ENCODE measurements around the gene PPP6R3. TPM values are rescaled to one million over a fixed set of nuclear protein-coding genes. Genes with fewer than 3 reads are reported as not detected.
A peak's percentile ranks its signal among the peaks of the same experiment; 100 is the strongest.

The PPP6R3 gene
- total RNA-seq, 4 donors from 2014 or later = 76.6 to 130 (median 94.0) TPM

DNA sequence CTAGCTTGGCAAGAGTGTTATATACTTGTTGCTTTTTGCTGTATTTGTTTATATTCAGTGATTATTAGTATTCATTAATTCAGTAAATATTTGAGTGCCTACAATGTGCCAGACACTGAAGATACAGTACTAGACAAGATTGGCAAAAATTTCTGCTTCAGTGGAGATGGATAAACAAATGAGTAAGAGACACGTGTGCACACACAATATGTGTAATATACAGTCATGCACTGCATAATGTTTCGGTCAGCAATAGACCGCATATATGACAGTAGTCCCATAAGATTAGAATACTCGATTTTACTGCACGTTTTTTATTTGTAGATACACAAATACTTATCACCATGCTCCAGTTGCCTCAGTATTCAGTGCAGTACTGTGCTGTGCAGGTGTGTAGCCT lies 118.9 kb downstream of the PPP6R3 start:
- Histone ChIP-seq H3K27ac (no peak overlapping the region), H3K9me3 (no peaks in the 10 kb centered on the region), H3K4me1 (peaks cover 8 to 37% (median 17%) of the 10 kb centered on the region in 3 donors), H3K27me3 (no peaks in the 10 kb centered on the region), H3K36me3 (peaks cover 9 to 85% (median 12%) of the 10 kb centered on the region in 3 donors), H3K4me3 (no peak overlapping the region)
- TF ChIP-seq, protein P1, sequence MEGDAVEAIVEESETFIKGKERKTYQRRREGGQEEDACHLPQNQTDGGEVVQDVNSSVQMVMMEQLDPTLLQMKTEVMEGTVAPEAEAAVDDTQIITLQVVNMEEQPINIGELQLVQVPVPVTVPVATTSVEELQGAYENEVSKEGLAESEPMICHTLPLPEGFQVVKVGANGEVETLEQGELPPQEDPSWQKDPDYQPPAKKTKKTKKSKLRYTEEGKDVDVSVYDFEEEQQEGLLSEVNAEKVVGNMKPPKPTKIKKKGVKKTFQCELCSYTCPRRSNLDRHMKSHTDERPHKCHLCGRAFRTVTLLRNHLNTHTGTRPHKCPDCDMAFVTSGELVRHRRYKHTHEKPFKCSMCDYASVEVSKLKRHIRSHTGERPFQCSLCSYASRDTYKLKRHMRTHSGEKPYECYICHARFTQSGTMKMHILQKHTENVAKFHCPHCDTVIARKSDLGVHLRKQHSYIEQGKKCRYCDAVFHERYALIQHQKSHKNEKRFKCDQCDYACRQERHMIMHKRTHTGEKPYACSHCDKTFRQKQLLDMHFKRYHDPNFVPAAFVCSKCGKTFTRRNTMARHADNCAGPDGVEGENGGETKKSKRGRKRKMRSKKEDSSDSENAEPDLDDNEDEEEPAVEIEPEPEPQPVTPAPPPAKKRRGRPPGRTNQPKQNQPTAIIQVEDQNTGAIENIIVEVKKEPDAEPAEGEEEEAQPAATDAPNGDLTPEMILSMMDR (IDR thresholded peaks at IDR 0.05) = no peak
- no peak for TF ChIP-seq POLR2A (IDR thresholded peaks at IDR 0.05)
- intact Hi-C loops (cut with DNase I) = no loop called here
- DNase-seq = no peak
- WGBS, 2 donors = 61 to 63% methylated on average over 5 of the region's 5 CpGs

DNA sequence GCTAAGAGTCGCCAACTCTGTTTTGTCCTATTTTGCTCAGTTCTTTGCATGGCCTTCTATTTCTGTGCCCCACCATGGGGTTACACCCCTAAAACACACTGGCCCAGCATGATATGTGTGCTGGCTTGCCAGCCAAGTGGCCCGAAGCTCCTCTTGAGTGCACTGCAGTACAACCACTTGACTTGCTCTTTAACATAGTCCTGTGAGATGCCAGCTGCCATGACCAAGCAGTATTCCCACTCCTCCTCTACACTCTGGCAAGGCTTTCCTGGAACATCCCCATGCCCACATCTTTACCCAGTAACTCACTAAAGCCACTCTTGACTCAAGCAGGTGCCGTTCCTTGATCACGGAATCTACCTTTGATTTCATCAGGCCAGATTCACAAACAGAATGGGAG lies 120.9 kb downstream of the PPP6R3 start:
- Histone ChIP-seq H3K36me3 (peaks cover 0 to 85% (median 0%) of the 10 kb centered on the region in 3 donors), H3K27ac (no peak overlapping the region), H3K9me3 (no peaks in the 10 kb centered on the region), H3K4me3 (no peak overlapping the region), H3K4me1 (peaks cover 8 to 33% (median 17%) of the 10 kb centered on the region in 3 donors), H3K27me3 (no peaks in the 10 kb centered on the region)
- TF ChIP-seq, protein P1 (IDR thresholded peaks at IDR 0.05) = no peak
- TF ChIP-seq POLR2A (IDR thresholded peaks at IDR 0.05) = no peak
- no peak for DNase-seq
- WGBS, 2 donors = 87 to 91% methylated on average over 4 of the region's 4 CpGs
- intact Hi-C loops (cut with DNase I) = no loop called here

DNA sequence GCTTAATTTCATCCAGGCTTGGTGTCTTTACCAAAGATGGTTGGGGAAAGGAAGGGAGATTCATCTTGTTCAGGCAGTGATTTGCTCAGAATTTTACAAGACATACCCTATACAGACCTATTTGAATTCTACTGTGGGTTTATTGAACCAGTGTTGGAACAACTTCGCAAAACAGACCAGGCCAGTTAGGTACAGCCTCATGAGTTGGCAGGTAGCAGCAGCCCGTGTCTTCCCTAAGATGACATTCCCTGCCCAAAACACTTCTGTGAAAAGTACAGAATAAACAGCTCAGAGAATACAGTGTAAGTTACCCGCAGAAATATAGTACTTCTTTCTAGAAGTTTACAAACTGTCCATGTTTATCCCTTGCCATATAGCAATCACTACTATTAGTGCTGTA lies 121.3 kb downstream of the PPP6R3 start:
- H3K36me3 ChIP-seq = peaks cover 0 to 85% (median 0%) of the 10 kb centered on the region in 3 donors
- peaks cover 8 to 33% (median 17%) of the 10 kb centered on the region in 3 donors for H3K4me1 ChIP-seq
- WGBS, 2 donors = 83 to 88% methylated on average over 3 of the region's 3 CpGs
- H3K4me3 ChIP-seq = no peak overlapping the region
- TF ChIP-seq, protein P1 (IDR thresholded peaks at IDR 0.05) = no peak
- TF ChIP-seq POLR2A (IDR thresholded peaks at IDR 0.05) = no peak
- no peak for DNase-seq
- intact Hi-C loops (cut with DNase I) = no loop called here
- H3K9me3 ChIP-seq = no peaks in the 10 kb centered on the region
- H3K27me3 ChIP-seq = no peaks in the 10 kb centered on the region
- peak overlapping the region in 2 of 4 donors; percentile 6 to 55 for H3K27ac ChIP-seq

DNA sequence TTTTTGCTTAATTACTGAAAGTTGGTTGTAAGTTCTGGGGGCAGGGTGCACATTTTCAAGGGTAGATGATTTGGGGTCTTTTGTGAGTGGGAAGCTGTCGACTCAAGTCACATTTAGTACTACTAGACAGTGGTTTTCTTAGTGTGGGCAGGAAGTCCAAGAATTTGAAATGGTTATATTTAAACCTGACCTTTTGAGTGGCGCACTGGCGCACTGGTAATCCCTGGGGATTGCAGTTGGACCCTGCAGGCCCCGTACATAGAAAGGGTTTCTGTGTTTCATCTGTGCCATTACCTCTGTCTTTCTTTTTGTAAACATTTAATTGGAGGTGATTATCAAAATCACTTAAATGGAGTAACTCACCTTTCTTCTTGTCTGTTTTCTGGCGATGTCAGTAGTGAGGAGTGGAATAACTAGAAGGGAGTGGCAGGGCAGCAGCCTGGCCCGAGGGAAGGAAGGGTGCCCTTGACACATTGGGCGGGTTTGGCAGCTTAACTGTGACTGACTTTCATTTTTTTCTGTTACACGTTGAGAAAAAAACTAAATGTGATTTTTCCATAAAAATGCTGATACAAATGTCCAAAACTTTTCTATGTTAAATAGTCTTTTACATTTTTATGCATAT lies 122.0 kb downstream of the PPP6R3 start:
- peaks cover 0 to 85% (median 2%) of the 10 kb centered on the region in 3 donors for H3K36me3 ChIP-seq
- intact Hi-C loops (cut with DNase I) = no loop called here
- peaks cover 8 to 33% (median 17%) of the 10 kb centered on the region in 3 donors for H3K4me1 ChIP-seq
- peak overlapping the region in 3 of 4 donors; percentile 6 to 55 (median 32) for H3K27ac ChIP-seq
- no peaks in the 10 kb centered on the region for H3K9me3 ChIP-seq
- 48 to 52% methylated on average over 7 to 8 of the region's 8 CpGs for WGBS, 2 donors
- no peaks in the 10 kb centered on the region for H3K27me3 ChIP-seq
- no peak overlapping the region for H3K4me3 ChIP-seq
- no peak for TF ChIP-seq POLR2A (IDR thresholded peaks at IDR 0.05)
- TF ChIP-seq, protein P1 (IDR thresholded peaks at IDR 0.05) = no peak
- no peak for DNase-seq

DNA sequence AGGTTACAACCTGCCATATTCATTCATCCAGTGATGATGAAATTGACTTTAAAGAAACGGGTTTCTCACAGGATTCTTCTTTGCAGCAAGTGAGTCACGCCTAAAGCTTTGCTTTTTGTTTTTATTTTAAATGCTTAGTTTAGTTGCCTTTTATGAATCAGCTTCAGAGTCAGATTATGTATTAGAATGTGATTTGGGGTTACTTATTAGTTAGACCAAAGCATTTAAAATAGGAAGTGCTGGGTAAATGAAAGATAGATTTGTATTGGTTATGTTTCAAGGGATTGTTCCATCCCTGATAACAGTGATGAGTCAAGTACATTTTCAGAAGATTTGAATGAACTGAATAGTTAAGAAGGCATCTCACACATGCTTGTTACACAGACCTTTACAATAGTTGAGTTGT lies 122.5 kb downstream of the PPP6R3 start:
- Histone ChIP-seq H3K36me3 (peaks cover 4 to 85% (median 7%) of the 10 kb centered on the region in 3 donors), H3K27ac (peak overlapping the region in 3 of 4 donors; percentile 6 to 55 (median 32)), H3K4me3 (no peak overlapping the region), H3K4me1 (peaks cover 8 to 33% (median 17%) of the 10 kb centered on the region in 3 donors), H3K9me3 (no peaks in the 10 kb centered on the region), H3K27me3 (no peaks in the 10 kb centered on the region)
- intact Hi-C loops (cut with DNase I) = no loop called here
- DNase-seq = no peak
- TF ChIP-seq, protein P1 (IDR thresholded peaks at IDR 0.05) = no peak
- no peak for TF ChIP-seq POLR2A (IDR thresholded peaks at IDR 0.05)
- 42 to 50% methylated on average over 2 of the region's 2 CpGs for WGBS, 2 donors

Measured in esophagus squamous epithelium (tissue), 5 donors.